Chondrocyte (in vitro differentiated cells): ENCODE measurements around the gene SSR1. TPM values are rescaled to one million over a fixed set of nuclear protein-coding genes. Genes with fewer than 3 reads are reported as not detected.
"Not testable (repeated sequence)": the region's sequence is repeated elsewhere in the genome, so short reads cannot be mapped to it uniquely, and the experiment has no call there.

Source experiments
- DNase-seq: peaks from one replicate; pipeline ENCODE4 v3.0.0; 2021; ENCODE audit warnings: mixed read lengths, low spot score
- H3K27ac Mint-ChIP-seq: one replicate; pipeline ENCODE4 v1.8.0; 2021; ENCODE audit warnings: mild to moderate bottlenecking, moderate library complexity, mixed read lengths; ENCODE audit not compliant: unreplicated experiment
- H3K27me3 Mint-ChIP-seq: 2 replicates; pipeline ENCODE4 v1.8.0; 2021; ENCODE audit warnings: low read depth, mixed read lengths
- H3K36me3 Mint-ChIP-seq: 2 replicates; pipeline ENCODE4 v1.8.0; 2021; ENCODE audit warnings: low read depth, mixed read lengths
- H3K4me1 Mint-ChIP-seq: 2 replicates; pipeline ENCODE4 v1.8.0; 2021; ENCODE audit warnings: low read depth, mild to moderate bottlenecking, mixed read lengths
- H3K4me3 Mint-ChIP-seq: one replicate; pipeline ENCODE4 v1.8.0; 2021; ENCODE audit warnings: mild to moderate bottlenecking, moderate library complexity, mixed read lengths; ENCODE audit not compliant: unreplicated experiment
- H3K9me3 Mint-ChIP-seq: 2 replicates; pipeline ENCODE4 v1.8.0; 2021; ENCODE audit warnings: low read depth, mixed read lengths
- CTCF ChIP-seq: fragments of 200-600 bp; sonication (generic); IDR thresholded peaks from 2 replicates; pipeline ENCODE4 v1.5.0; 2021; ENCODE audit warnings: antibody characterized with exemption, mild to moderate bottlenecking, moderate library complexity
- total RNA-seq: library from RNA; stranded (reverse); gene quantifications from 3 replicates; pipeline ENCODE4 v1.2.1, GENCODE V29; 2021

Gene SSR1
- total RNA-seq, 1 donor from 2014 or later = 236 TPM

- Mint-ChIP-seq H3K4me1 (no peaks in the 10 kb centered on the region), H3K27ac (no peak overlapping the region), H3K4me3 (no peak overlapping the region), H3K9me3 (no peaks in the 10 kb centered on the region), H3K36me3 (no peaks in the 10 kb centered on the region), H3K27me3 (no peaks in the 10 kb centered on the region)
- TF ChIP-seq CTCF = no peak
- no peak for DNase-seq
These were observed 11.5 kb upstream of the SSR1 start for GRCh38 chr6:7324520-7324919.

- Mint-ChIP-seq H3K27ac (no peak overlapping the region), H3K9me3 (no peaks in the 10 kb centered on the region), H3K27me3 (no peaks in the 10 kb centered on the region), H3K4me1 (no peaks in the 10 kb centered on the region), H3K4me3 (no peak overlapping the region), H3K36me3 (no peaks in the 10 kb centered on the region)
- no peak for TF ChIP-seq CTCF
- DNase-seq = no peak
These were observed 10.1 kb upstream of the SSR1 start for GRCh38 chr6:7323074-7323473.

- H3K27ac Mint-ChIP-seq, H3K4me1 Mint-ChIP-seq, H3K27me3 Mint-ChIP-seq, H3K9me3 Mint-ChIP-seq, H3K4me3 Mint-ChIP-seq, H3K36me3 Mint-ChIP-seq, DNase-seq: not testable (repeated sequence)
These were observed 8.9 kb upstream of the SSR1 start for GRCh38 chr6:7321866-7322265.

- H3K36me3 Mint-ChIP-seq, H3K4me1 Mint-ChIP-seq, H3K9me3 Mint-ChIP-seq, H3K27me3 Mint-ChIP-seq, DNase-seq, H3K4me3 Mint-ChIP-seq, H3K27ac Mint-ChIP-seq: not testable (repeated sequence)
These were observed 6.4 kb upstream of the SSR1 start for GRCh38 chr6:7319406-7319805.

GRCh38 chr6:7317538-7317937, 4.5 kb upstream of the SSR1 start:
- H3K27me3 Mint-ChIP-seq = no peaks in the 10 kb centered on the region

GRCh38 chr6:7316658-7317533, 3.9 kb upstream of the SSR1 start:
- H3K9me3 Mint-ChIP-seq = no peaks in the 10 kb centered on the region
- H3K4me3 Mint-ChIP-seq = no peak overlapping the region
- TF ChIP-seq CTCF = no peak
- no peak overlapping the region for H3K27ac Mint-ChIP-seq
- H3K36me3 Mint-ChIP-seq = no peaks in the 10 kb centered on the region
- no peak for DNase-seq
- H3K27me3 Mint-ChIP-seq = no peaks in the 10 kb centered on the region
- H3K4me1 Mint-ChIP-seq = peaks cover 11% of the 10 kb centered on the region

More at GRCh38 chr6:7317538-7317937, 4.5 kb upstream of the SSR1 start:
- Mint-ChIP-seq H3K27ac (no peak overlapping the region), H3K36me3 (no peaks in the 10 kb centered on the region), H3K4me1 (peaks cover 10% of the 10 kb centered on the region), H3K9me3 (no peaks in the 10 kb centered on the region), H3K4me3 (no peak overlapping the region)
- DNase-seq = no peak
- no peak for TF ChIP-seq CTCF
